AG04449 (cell line): Measurements from ENCODE around the gene PDE8B.

ENCODE experiments used
- CTCF ChIA-PET: fragments of 350-600 bp; formaldehyde crosslinking; extraction: SDS; loops from one replicate; lab custom pipeline; 2021; ENCODE audit warnings: antibody characterized with exemption; lab: Yijun Ruan, JAX
- POLR2A ChIA-PET: fragments of 400-600, 350-600 bp; formaldehyde crosslinking; extraction: SDS; loops from one replicate; lab custom pipeline; 2020; ENCODE audit warnings: antibody characterized with exemption, inconsistent platforms; lab: Yijun Ruan, JAX
- DNase-seq: peaks from one replicate; pipeline ENCODE4 v3.0.0-alpha.2; 2010; ENCODE audit warnings: low read depth, low spot score
- H3K4me3 ChIP-seq: 2 replicates; pipeline ENCODE4 v1.5.1; 2011; ENCODE audit warnings: low read depth, mild to moderate bottlenecking, control low read depth, low read length
- TF ChIP-seq, protein P1 (sequence below): IDR thresholded peaks from one replicate; pipeline ENCODE4 v1.5.1; 2011; ENCODE audit warnings: mild to moderate bottlenecking, moderate library complexity, low read length, control low read depth, inconsistent platforms; ENCODE audit not compliant: insufficient read depth; ENCODE audit errors: missing control alignments

Gene PDE8B

DNA sequence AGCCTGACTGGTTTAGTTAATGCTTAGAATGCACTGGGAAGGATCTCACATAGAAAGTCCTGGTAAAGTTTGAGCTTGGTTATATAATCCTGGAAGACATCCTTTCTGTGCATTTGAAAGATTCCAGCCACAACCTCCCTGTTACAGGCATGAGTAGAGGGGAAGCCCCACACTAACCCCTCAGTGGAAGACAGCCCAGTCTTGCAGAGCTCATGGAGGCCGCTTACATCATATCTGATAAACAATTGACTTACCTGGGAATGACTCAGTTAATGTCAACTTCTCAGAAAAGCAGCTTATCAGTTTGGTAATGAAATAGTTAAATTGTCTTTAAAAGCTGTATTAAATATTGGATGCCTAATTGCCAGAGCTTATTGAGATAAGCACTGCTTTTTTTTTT lies 28.1 kb upstream of the PDE8B start:
- TF ChIP-seq, protein P1, sequence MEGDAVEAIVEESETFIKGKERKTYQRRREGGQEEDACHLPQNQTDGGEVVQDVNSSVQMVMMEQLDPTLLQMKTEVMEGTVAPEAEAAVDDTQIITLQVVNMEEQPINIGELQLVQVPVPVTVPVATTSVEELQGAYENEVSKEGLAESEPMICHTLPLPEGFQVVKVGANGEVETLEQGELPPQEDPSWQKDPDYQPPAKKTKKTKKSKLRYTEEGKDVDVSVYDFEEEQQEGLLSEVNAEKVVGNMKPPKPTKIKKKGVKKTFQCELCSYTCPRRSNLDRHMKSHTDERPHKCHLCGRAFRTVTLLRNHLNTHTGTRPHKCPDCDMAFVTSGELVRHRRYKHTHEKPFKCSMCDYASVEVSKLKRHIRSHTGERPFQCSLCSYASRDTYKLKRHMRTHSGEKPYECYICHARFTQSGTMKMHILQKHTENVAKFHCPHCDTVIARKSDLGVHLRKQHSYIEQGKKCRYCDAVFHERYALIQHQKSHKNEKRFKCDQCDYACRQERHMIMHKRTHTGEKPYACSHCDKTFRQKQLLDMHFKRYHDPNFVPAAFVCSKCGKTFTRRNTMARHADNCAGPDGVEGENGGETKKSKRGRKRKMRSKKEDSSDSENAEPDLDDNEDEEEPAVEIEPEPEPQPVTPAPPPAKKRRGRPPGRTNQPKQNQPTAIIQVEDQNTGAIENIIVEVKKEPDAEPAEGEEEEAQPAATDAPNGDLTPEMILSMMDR = no peak
- CTCF ChIA-PET = no interaction called here
- POLR2A ChIA-PET = interaction anchor here (1.0 kb wide), 1 partner anchor 310 kb away, joined by 3 read pairs; the partner anchor contains the start of gene WDR41
- DNase-seq = no peak
- no peak overlapping the region for H3K4me3 ChIP-seq

DNA sequence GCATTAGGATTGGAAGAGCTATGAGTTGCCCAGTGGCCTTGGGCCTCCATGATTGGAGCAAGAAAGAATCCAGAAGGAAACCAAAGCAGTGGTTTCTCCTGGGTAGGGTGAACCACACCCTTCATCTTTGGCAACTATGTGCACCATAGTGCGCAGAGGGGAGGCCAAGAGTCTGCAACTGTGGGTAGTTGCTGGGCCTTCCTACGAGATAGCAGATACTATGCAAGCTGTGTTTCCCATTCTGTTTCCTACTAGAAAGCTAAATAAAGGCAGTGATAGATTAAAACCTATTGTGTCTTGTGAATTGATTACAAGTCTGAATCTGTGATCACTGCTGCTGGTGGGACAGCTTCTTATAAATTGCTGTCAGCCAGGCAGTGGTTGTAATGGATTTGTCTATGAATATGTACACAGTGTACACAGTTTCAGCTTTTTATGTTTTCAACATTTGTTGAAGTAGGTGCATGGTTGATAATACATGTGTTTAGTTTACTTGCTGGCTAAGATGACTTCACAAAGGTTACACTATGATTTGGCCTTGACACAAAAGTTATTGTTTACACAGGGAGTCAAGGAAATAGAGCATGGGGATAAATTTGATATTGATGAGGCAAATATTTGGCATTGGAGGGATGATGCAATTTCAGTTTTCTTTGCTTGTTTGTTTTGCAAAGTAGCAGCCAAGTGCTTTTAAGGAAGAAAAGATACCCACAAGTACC lies 23.7 kb upstream of the PDE8B start:
- CTCF ChIA-PET = no interaction called here
- POLR2A ChIA-PET = no interaction called here
- TF ChIP-seq, protein P1 = no peak
- no peak for DNase-seq
- no peak overlapping the region for H3K4me3 ChIP-seq

- ChIA-PET CTCF (no interaction called here), POLR2A (no interaction called here)
- TF ChIP-seq, protein P1 = no peak
- no peak overlapping the region for H3K4me3 ChIP-seq
- DNase-seq = no peak
These were observed 21.1 kb upstream of the PDE8B start for GRCh38 chr5:77189421-77189820.

DNA sequence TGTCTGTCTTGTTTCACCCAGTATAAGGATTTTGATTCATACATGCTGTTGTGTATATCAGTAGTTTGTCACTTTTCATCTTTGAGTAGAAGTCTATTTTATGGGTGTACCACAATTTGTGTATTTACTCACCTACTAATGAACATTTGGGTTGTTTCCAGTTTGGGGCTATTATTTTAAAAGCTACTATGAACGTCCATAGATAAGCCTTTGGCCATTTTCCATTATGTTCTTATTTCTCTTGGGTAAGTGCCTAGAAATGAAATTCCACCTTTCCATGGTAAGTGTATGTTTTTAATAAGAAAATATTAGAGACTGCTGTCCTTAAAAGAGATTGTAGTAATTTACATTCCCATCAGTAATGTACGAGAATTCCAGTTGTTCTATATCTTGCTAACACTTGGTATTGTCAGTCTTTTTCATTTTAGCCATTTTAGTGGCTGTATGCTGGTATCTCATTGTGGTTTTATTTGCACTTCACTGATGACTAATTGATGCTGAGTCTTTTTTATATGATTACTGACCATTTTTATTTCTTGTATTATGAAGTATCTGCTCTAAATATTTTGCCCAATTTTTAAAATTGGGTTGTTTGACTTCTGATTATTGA lies 17.9 kb upstream of the PDE8B start:
- ChIA-PET CTCF (no interaction called here), POLR2A (no interaction called here)
- no peak overlapping the region for H3K4me3 ChIP-seq
- DNase-seq = no peak
- TF ChIP-seq, protein P1 = no peak

- TF ChIP-seq, protein P1 = no peak
- ChIA-PET POLR2A (no interaction called here), CTCF (no interaction called here)
- no peak for DNase-seq
- H3K4me3 ChIP-seq = no peak overlapping the region
These were observed 15.7 kb upstream of the PDE8B start for GRCh38 chr5:77194762-77195161.

DNA sequence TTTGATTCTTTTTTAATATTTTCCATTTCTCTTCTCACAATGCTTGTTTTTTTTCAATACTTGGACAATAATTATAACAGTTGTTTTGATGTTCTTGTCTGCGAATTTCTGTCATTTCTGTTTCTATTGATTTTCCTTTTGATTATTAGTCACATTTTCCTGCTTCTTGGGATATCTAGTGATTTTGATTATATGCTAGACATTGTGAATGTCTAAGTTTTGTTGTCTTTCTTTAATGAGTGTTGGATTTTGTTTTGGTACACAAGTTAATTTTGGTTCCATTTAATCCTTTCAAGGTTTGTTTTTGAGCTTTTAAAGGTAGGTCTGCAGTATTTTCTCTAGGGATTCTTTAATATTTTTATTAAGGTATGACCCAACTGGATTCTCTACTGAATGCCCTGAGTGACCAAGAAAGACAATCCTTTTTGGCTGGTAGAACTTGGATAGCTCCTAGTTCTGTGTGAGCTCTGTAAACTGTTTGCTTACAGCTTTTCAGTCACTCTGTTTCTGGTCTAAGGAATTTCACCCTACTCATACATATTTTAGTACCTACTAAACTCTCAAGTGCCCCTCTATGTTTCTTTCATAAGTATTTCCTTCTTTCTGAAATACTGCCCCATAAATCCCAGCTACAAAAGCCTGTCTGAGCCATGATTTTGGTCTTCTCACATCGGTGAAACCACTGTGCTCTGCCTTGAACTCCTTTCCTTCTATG lies 12.5 kb upstream of the PDE8B start:
- no peak for DNase-seq
- CTCF ChIA-PET = no interaction called here
- no peak overlapping the region for H3K4me3 ChIP-seq
- POLR2A ChIA-PET = no interaction called here
- TF ChIP-seq, protein P1 = no peak
